Sigmoid colon (tissue), 7 donors: ENCODE measurements around the gene SNX5. TPM values are rescaled to one million over a fixed set of nuclear protein-coding genes. Genes with fewer than 3 reads are reported as not detected.
"Not testable (repeated sequence)": the region's sequence is repeated elsewhere in the genome, so short reads cannot be mapped to it uniquely, and the experiment has no call there.

ENCODE experiments used
- DNase-seq: peaks from one replicate; pipeline ENCODE4 v3.0.0-alpha.2; 2019
- H3K27ac ChIP-seq, 4 donors: fragments of 200-600 bp; sonication (generic); one replicate each; pipeline ENCODE4 v1.5.1; 2016 to 2019; ENCODE audit warnings: mild to moderate bottlenecking in 1 of 4
- H3K27me3 ChIP-seq, 3 donors: fragments of 200-600 bp; sonication (generic); one replicate each; pipeline ENCODE4 v1.5.1; 2019; ENCODE audit warnings: mild to moderate bottlenecking in 1 of 3
- H3K36me3 ChIP-seq, 4 donors: fragments of 200-600 bp; sonication (generic); one replicate each; pipeline ENCODE4 v1.5.1; 2016 to 2019
- H3K4me1 ChIP-seq, 4 donors: fragments of 200-600 bp; sonication (generic); one replicate each; pipeline ENCODE4 v1.5.1; 2017 to 2019
- H3K4me3 ChIP-seq, 4 donors: fragments of 200-600 bp; sonication (generic); one replicate each; pipeline ENCODE4 v1.5.1; 2017 to 2019; ENCODE audit warnings: mild to moderate bottlenecking in 2 of 4, moderate library complexity in 1 of 4
- H3K9me3 ChIP-seq, 4 donors: fragments of 200-600 bp in 3 of 4; sonication (generic) in 3 of 4; one replicate each; pipeline versions ENCODE4 v1.5.1 to v1.6.1; 2013 to 2019
- CTCF ChIP-seq, 4 experiments: fragments of 450-650 bp in 3 of 4; fragments of 200-600 bp in 1 of 4; IDR thresholded peaks; one replicate each; pipeline ENCODE4 v1.5.1; 2016 to 2019; ENCODE audit warnings: antibody characterized with exemption in 4 of 4, mild to moderate bottlenecking in 3 of 4, moderate library complexity in 2 of 4
- EP300 ChIP-seq, 4 donors: sonication (generic); formaldehyde crosslinking; IDR thresholded peaks; one replicate each; pipeline ENCODE4 v1.6.1; 2017; ENCODE audit warnings: antibody characterized with exemption in 4 of 4
- POLR2A ChIP-seq, 2 donors: fragments of 450-650 bp; IDR thresholded peaks; one replicate each; pipeline ENCODE4 v1.6.1; 2016; ENCODE audit warnings: antibody characterized with exemption in 2 of 2, mild to moderate bottlenecking in 2 of 2, moderate library complexity in 2 of 2
- POLR2AphosphoS5 ChIP-seq, 4 donors: sonication (generic); formaldehyde crosslinking; IDR thresholded peaks; one replicate each; pipeline ENCODE4 v1.6.1; 2017; ENCODE audit warnings: antibody characterized with exemption in 4 of 4
- WGBS, 2 donors: extraction: QIAGEN DNeasy Blood & Tissue Kit; methylation state at CpG; one replicate each; pipeline ENCODE4 v1.1.7; 2013; 5-methylcytosine and 5-hydroxymethylcytosine counted together
- intact Hi-C: fragments of 100-400 bp; cut with DNase I; formaldehyde crosslinking; loops from one replicate; pipeline ENCODE4 v1.15.1; 2023
- polyA plus RNA-seq, 3 donors: library from polyadenylated mRNA; stranded (reverse); fragments of 200-250 nt; gene quantifications; one replicate each; pipeline ENCODE4 v1.2.3, GENCODE V29; 2013
- total RNA-seq, 4 donors: library from RNA; depleted of rRNA; stranded (reverse); fragments of >200 nt; gene quantifications; one replicate each; pipeline ENCODE4 v1.1.0, GENCODE V29; 2016
- donor health status: healthy with polysubstance abuse.
- donor health status: Bipolar disorder and iron deficiency.
- donor health status: healthy.

SNX5 gene
- total and polyA plus RNA-seq, 7 donors = 69.0 to 98.5 (median 79.5) TPM

GRCh38 chr20:17964073-17964472 lies 4.5 kb downstream of the SNX5 start:
- Histone ChIP-seq H3K27me3 (no peaks in the 10 kb centered on the region), H3K27ac (peak overlapping the region in 2 of 4 donors; percentile 26 to 74), H3K4me3 (no peak overlapping the region), H3K4me1 (peaks cover 0 to 82% (median 73%) of the 10 kb centered on the region in 4 donors), H3K9me3 (no peaks in the 10 kb centered on the region), H3K36me3 (no peaks in the 10 kb centered on the region)
- no peak for DNase-seq
- TF ChIP-seq EP300 (IDR thresholded peaks at IDR 0.05) = no peak
- TF ChIP-seq POLR2A (IDR thresholded peaks at IDR 0.05) = no peak
- TF ChIP-seq POLR2AphosphoS5 (IDR thresholded peaks at IDR 0.05) = no peak
- no peak for TF ChIP-seq CTCF (IDR thresholded peaks at IDR 0.05)
- WGBS, 2 donors = 84 to 91% methylated on average over 1 of the region's 1 CpG
- intact Hi-C loops = no loop called here

GRCh38 chr20:17963114-17963897 lies 5.3 kb downstream of the SNX5 start:
- Histone ChIP-seq H3K27me3 (no peaks in the 10 kb centered on the region), H3K4me1 (peaks cover 0 to 90% (median 80%) of the 10 kb centered on the region in 4 donors), H3K36me3 (no peaks in the 10 kb centered on the region), H3K27ac (peak overlapping the region; percentile 36 to 78 (median 74)), H3K9me3 (no peaks in the 10 kb centered on the region), H3K4me3 (no peak overlapping the region)
- DNase-seq = no peak
- 78 to 81% methylated on average over 9 of the region's 9 CpGs for WGBS, 2 donors
- TF ChIP-seq POLR2AphosphoS5 (IDR thresholded peaks at IDR 0.05) (no peak), EP300 (IDR thresholded peaks at IDR 0.05) (no peak), POLR2A (IDR thresholded peaks at IDR 0.05) (no peak), CTCF (IDR thresholded peaks at IDR 0.05) (no peak)
- intact Hi-C loops = no loop called here

- H3K36me3 ChIP-seq = peaks cover 0 to 2% (median 0%) of the 10 kb centered on the region in 4 donors
- H3K27ac ChIP-seq = peak overlapping the region; percentile 74 to 79 (median 76)
- no peak for DNase-seq
- no peaks in the 10 kb centered on the region for H3K9me3 ChIP-seq
- no peak for TF ChIP-seq EP300 (IDR thresholded peaks at IDR 0.05)
- no peak for TF ChIP-seq POLR2A (IDR thresholded peaks at IDR 0.05)
- no peak for TF ChIP-seq CTCF (IDR thresholded peaks at IDR 0.05)
- no peak for TF ChIP-seq POLR2AphosphoS5 (IDR thresholded peaks at IDR 0.05)
- H3K4me1 ChIP-seq = peaks cover 0 to 95% (median 88%) of the 10 kb centered on the region in 4 donors
- no peaks in the 10 kb centered on the region for H3K27me3 ChIP-seq
- intact Hi-C loops = no loop called here
- 18 to 48% methylated on average over 1 of the region's 1 CpG for WGBS, 2 donors
- H3K4me3 ChIP-seq = peak overlapping the region in 1 of 4 donors; percentile 14
Observed at GRCh38 chr20:17961587-17961940, 7.0 kb downstream of the SNX5 start.

GRCh38 chr20:17960927-17961586 lies 7.5 kb downstream of the SNX5 start:
- Histone ChIP-seq H3K27ac (peak overlapping the region; percentile 74 to 79 (median 76)), H3K9me3 (no peaks in the 10 kb centered on the region), H3K4me3 (peak overlapping the region in 3 of 4 donors; percentile 13 to 16 (median 14)), H3K36me3 (peaks cover 0 to 7% (median under 1%) of the 10 kb centered on the region in 4 donors), H3K4me1 (peaks cover 0 to 90% (median 84%) of the 10 kb centered on the region in 4 donors), H3K27me3 (no peaks in the 10 kb centered on the region)
- no peak for TF ChIP-seq EP300 (IDR thresholded peaks at IDR 0.05)
- peak; percentile 49 to 71 (median 62) for TF ChIP-seq POLR2AphosphoS5 (IDR thresholded peaks at IDR 0.05)
- TF ChIP-seq POLR2A (IDR thresholded peaks at IDR 0.05) = no peak
- TF ChIP-seq CTCF (IDR thresholded peaks at IDR 0.05) = no peak
- intact Hi-C loops = no loop called here
- DNase-seq = peak; percentile 84
- 7 to 42% methylated on average over 6 of the region's 6 CpGs for WGBS, 2 donors

GRCh38 chr20:17960400-17960885 lies 8.2 kb downstream of the SNX5 start:
- DNase-seq, H3K9me3 ChIP-seq, intact Hi-C loops, H3K27me3 ChIP-seq: not testable (repeated sequence)
- peaks cover 0 to 85% (median 78%) of the 10 kb centered on the region in 4 donors for H3K4me1 ChIP-seq
- H3K4me3 ChIP-seq = peak overlapping the region in 2 of 4 donors; percentile 14 to 16
- H3K27ac ChIP-seq = peak overlapping the region; percentile 74 to 79 (median 76)
- WGBS, 2 donors = 85 to 87% methylated on average over 16 of the region's 16 CpGs
- peaks cover 0 to 13% (median 3%) of the 10 kb centered on the region in 4 donors for H3K36me3 ChIP-seq
